ENCODE data around the gene SLC6A13.

DNA sequence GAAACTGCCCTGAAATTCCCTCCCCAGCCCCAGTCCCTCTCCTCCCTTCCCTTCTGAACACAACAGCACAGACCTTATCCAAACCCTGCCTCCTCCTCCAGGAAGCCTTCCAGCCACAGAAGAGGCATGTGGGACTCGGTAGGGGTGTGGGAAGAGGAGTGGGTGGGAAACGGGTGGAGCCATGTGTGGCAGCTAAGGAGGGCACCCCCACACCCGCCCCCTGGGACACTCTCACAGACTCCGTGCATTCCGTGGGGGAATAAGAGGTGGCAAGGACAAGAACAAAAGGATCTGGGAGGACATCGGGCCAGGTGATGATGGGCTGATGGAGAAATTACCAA is 73.0 kb downstream of the SLC6A13 start:
- TF ChIP-seq, protein P1, sequence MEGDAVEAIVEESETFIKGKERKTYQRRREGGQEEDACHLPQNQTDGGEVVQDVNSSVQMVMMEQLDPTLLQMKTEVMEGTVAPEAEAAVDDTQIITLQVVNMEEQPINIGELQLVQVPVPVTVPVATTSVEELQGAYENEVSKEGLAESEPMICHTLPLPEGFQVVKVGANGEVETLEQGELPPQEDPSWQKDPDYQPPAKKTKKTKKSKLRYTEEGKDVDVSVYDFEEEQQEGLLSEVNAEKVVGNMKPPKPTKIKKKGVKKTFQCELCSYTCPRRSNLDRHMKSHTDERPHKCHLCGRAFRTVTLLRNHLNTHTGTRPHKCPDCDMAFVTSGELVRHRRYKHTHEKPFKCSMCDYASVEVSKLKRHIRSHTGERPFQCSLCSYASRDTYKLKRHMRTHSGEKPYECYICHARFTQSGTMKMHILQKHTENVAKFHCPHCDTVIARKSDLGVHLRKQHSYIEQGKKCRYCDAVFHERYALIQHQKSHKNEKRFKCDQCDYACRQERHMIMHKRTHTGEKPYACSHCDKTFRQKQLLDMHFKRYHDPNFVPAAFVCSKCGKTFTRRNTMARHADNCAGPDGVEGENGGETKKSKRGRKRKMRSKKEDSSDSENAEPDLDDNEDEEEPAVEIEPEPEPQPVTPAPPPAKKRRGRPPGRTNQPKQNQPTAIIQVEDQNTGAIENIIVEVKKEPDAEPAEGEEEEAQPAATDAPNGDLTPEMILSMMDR (conservative IDR thresholded peaks at IDR 0.05; ENCODE audit: low read depth, low read length): no peak
- TF ChIP-seq EZH2 (IDR thresholded peaks at IDR 0.05; ENCODE audit: low read length, unreplicated experiment) (no peak), EZH2phosphoT487 (IDR thresholded peaks at IDR 0.05; ENCODE audit: borderline replicate concordance, low read length) (no peak)

Measured in PC-3 (cell line).